ENCODE measurements around the gene KLK13. TPM values are rescaled to one million over a fixed set of nuclear protein-coding genes. Genes with fewer than 3 reads are reported as not detected.

The KLK13 gene
- total and polyA plus RNA-seq, 2 experiments from 2014 or later: 0.25 TPM; not detected in 1

DNA sequence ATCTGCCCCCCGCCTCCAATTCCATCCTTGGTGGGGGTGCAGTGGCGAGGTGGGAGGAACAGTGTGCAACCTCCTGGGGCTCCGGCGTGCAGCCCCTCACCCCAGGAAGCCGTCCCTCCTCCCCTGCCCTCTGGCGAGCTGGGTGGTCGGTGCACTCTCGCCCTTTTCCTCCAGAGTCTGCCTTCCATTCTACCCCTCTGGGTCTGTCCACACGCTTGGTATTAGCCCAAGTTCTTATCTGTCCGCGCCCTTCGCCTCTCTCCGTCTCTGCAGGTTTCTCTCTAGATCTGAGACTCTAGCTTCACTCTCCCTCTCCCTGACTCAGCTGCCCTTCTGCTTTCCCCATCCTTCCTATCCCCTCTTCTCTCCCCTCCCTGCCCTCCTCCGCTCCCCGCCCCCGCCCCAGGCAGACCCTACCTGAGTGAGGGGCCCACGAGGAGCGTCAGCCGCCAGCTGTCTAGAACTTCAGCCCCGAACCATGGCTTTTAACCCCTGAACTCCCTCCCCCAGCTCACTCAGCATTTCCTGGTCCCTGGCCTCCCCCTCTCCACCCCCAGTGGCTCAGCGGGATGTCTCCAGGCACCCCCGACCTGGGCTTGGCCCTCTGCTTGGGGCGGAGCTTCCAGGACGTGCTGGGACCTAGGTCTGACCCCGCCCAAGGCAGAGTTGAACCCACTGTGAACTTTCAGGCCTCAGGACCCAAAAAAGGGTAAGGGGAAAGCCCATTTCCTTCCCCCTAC is 499 bp upstream of the KLK13 start:
- in situ Hi-C loops (cut with MboI): no loop called here
- 0 out of 2 replicates have a peak overlapping the region, but pooled peaks have one; percentile 45 for H2AFZ ChIP-seq
- no peak overlapping the region for H3K4me2 ChIP-seq (ENCODE audit: unreplicated experiment)
- no peaks in the 10 kb centered on the region for H3F3A ChIP-seq (ENCODE audit: insufficient read depth)
- no peak overlapping the region for H3K4me3 ChIP-seq
- no peaks in the 10 kb centered on the region for H4K20me1 ChIP-seq (ENCODE audit: insufficient read depth)
- H3K79me2 ChIP-seq (ENCODE audit: insufficient read depth): no peaks in the 10 kb centered on the region
- H3K9me2 ChIP-seq (ENCODE audit: insufficient read depth): no peaks in the 10 kb centered on the region
- H3K9ac ChIP-seq: no peak overlapping the region
- DNase-seq: no peak
- no peaks in the 10 kb centered on the region for H3K4me1 ChIP-seq (ENCODE audit: insufficient read depth)
- no peaks in the 10 kb centered on the region for H3K9me3 ChIP-seq (ENCODE audit: low read depth)
- WGBS, 2 experiments (ENCODE audit: low coverage in 1 of 2, low lambda C conversion rate in 2 of 2, missing lambda C conversion rate in 2 of 2): 3 to 5% methylated on average over 20 to 25 of the region's 25 CpGs
- H3K27me3 ChIP-seq (replicated peaks; ENCODE audit: insufficient read depth): no peaks in the 10 kb centered on the region
- TF ChIP-seq EZH2phosphoT487 (IDR thresholded peaks at IDR 0.05; ENCODE audit: insufficient read depth, low read depth) (no peak), EZH2 (IDR thresholded peaks at IDR 0.05; ENCODE audit: insufficient read depth, poor library complexity, severe bottlenecking) (no peak)
- H3K27ac ChIP-seq: no peak overlapping the region
- no peaks in the 10 kb centered on the region for H3K36me3 ChIP-seq (ENCODE audit: low read depth)

DNA sequence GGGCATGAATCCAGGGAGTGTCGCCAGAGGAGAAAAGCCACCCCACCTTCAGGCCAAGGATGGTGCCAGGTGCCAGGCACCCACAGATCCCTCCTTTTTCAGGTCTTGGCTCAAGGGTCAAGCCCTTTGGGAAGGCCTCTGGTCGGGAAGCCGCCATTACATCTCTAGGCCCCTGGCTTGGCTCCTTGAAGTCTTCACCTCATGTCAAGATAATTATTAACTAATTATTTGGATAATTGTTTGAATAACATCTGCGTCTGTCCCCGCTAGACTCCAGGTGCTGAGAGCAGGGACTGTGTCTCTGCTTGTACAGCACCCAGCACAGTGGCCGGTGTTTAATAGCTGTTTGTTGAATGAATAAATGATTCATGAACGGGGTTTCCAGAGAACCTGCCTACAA is 1.2 kb downstream of the KLK13 start:
- Histone ChIP-seq H2AFZ (no peak overlapping the region), H3K36me3 (ENCODE audit: low read depth) (no peaks in the 10 kb centered on the region), H3K9me2 (ENCODE audit: insufficient read depth) (no peaks in the 10 kb centered on the region), H3K27me3 (replicated peaks; ENCODE audit: insufficient read depth) (no peaks in the 10 kb centered on the region), H3K9me3 (ENCODE audit: low read depth) (no peaks in the 10 kb centered on the region), H3K4me3 (no peak overlapping the region), H3K27ac (no peak overlapping the region), H3K9ac (no peak overlapping the region), H3K79me2 (ENCODE audit: insufficient read depth) (no peaks in the 10 kb centered on the region), H3K4me1 (ENCODE audit: insufficient read depth) (no peaks in the 10 kb centered on the region), H3F3A (ENCODE audit: insufficient read depth) (no peaks in the 10 kb centered on the region), H4K20me1 (ENCODE audit: insufficient read depth) (no peaks in the 10 kb centered on the region), H3K4me2 (ENCODE audit: unreplicated experiment) (no peak overlapping the region)
- DNase-seq: no peak
- TF ChIP-seq EZH2phosphoT487 (IDR thresholded peaks at IDR 0.05; ENCODE audit: insufficient read depth, low read depth) (no peak), EZH2 (IDR thresholded peaks at IDR 0.05; ENCODE audit: insufficient read depth, poor library complexity, severe bottlenecking) (no peak)
- 63 to 67% methylated on average over 7 of the region's 7 CpGs for WGBS, 2 experiments (ENCODE audit: low coverage in 1 of 2, low lambda C conversion rate in 2 of 2, missing lambda C conversion rate in 2 of 2)
- in situ Hi-C loops (cut with MboI): no loop called here

DNA sequence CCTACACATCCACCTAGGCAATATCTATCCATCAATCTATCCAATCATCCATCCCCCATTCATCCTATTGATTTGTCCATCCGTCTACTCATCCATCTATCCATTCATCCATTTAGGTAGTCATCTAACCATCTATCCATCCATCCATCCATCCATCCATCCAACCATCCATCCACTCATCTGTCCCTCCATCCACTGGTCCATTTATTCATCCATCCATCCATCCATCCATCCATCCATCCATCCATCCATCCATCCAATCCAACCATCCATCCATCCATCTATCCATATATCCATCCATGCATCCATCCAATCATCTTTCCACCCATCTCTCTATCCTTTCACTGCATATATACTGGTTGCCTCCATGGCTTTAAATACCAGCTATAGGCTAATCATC is 3.9 kb downstream of the KLK13 start:
- Histone ChIP-seq H2AFZ (no peak overlapping the region), H3K36me3 (ENCODE audit: low read depth) (no peaks in the 10 kb centered on the region), H3K27me3 (replicated peaks; ENCODE audit: insufficient read depth) (0 out of 2 replicates have a peak, but pooled peaks cover 5% of the 10 kb centered on the region), H3K9me2 (ENCODE audit: insufficient read depth) (no peaks in the 10 kb centered on the region), H3K79me2 (ENCODE audit: insufficient read depth) (no peaks in the 10 kb centered on the region), H3K4me3 (no peak overlapping the region), H4K20me1 (ENCODE audit: insufficient read depth) (no peaks in the 10 kb centered on the region), H3K4me1 (ENCODE audit: insufficient read depth) (no peaks in the 10 kb centered on the region), H3K9ac (no peak overlapping the region), H3K27ac (no peak overlapping the region), H3K9me3 (ENCODE audit: low read depth) (no peaks in the 10 kb centered on the region), H3F3A (ENCODE audit: insufficient read depth) (no peaks in the 10 kb centered on the region), H3K4me2 (ENCODE audit: unreplicated experiment) (no peak overlapping the region)
- in situ Hi-C loops (cut with MboI): no loop called here
- WGBS, 2 experiments (ENCODE audit: low coverage in 1 of 2, low lambda C conversion rate in 2 of 2, missing lambda C conversion rate in 2 of 2): 0 to 24% methylated on average over 1 of the region's 1 CpG
- no peak for TF ChIP-seq EZH2 (IDR thresholded peaks at IDR 0.05; ENCODE audit: insufficient read depth, poor library complexity, severe bottlenecking)
- no peak for TF ChIP-seq EZH2phosphoT487 (IDR thresholded peaks at IDR 0.05; ENCODE audit: insufficient read depth, low read depth)
- DNase-seq: no peak

DNA sequence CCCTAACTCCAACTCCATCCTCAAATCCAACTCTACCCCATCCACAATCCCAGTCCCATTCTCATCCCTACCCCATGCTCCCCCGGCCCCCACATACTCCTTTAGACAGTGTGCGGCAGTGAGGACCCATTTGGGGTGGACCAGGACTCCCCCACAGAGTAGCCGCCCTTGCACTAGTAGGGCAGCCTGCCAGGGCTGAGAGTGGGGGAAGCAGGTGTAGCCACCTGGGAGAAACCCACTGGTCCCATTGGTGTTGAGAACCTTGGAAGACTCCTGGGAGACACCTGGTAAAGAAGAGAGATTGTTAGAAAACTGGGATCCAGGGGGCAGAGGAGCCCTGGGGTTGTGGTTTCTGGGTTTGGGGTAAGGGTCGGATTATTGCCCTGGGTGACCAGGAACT is 4.6 kb downstream of the KLK13 start:
- WGBS, 2 experiments (ENCODE audit: low coverage in 1 of 2, low lambda C conversion rate in 2 of 2, missing lambda C conversion rate in 2 of 2): 29 to 44% methylated on average over 4 of the region's 4 CpGs
- Histone ChIP-seq H3K9me2 (ENCODE audit: insufficient read depth) (no peaks in the 10 kb centered on the region), H3F3A (ENCODE audit: insufficient read depth) (no peaks in the 10 kb centered on the region), H3K36me3 (ENCODE audit: low read depth) (no peaks in the 10 kb centered on the region), H3K4me3 (no peak overlapping the region), H3K27ac (no peak overlapping the region), H4K20me1 (ENCODE audit: insufficient read depth) (no peaks in the 10 kb centered on the region), H3K27me3 (replicated peaks; ENCODE audit: insufficient read depth) (0 out of 2 replicates have a peak, but pooled peaks cover 5% of the 10 kb centered on the region), H3K9ac (no peak overlapping the region), H3K79me2 (ENCODE audit: insufficient read depth) (no peaks in the 10 kb centered on the region), H3K4me2 (ENCODE audit: unreplicated experiment) (no peak overlapping the region), H3K4me1 (ENCODE audit: insufficient read depth) (no peaks in the 10 kb centered on the region), H3K9me3 (ENCODE audit: low read depth) (no peaks in the 10 kb centered on the region), H2AFZ (no peak overlapping the region)
- DNase-seq: no peak
- no peak for TF ChIP-seq EZH2 (IDR thresholded peaks at IDR 0.05; ENCODE audit: insufficient read depth, poor library complexity, severe bottlenecking)
- no peak for TF ChIP-seq EZH2phosphoT487 (IDR thresholded peaks at IDR 0.05; ENCODE audit: insufficient read depth, low read depth)
- in situ Hi-C loops (cut with MboI): no loop called here
